MM.1S (cell line): ENCODE results near the gene ADD1.

ENCODE experiments used
- DNase-seq: peaks from one replicate; pipeline ENCODE4 v3.0.0-alpha.2; 2015
- H2AFZ ChIP-seq: fragments of 300-600 bp; sonication (generic); 2 replicates; pipeline ENCODE4 v1.6.0; 2016; ENCODE audit warnings: antibody characterized with exemption, low read length
- H3F3A ChIP-seq: fragments of 300-600 bp; sonication (generic); 2 replicates; pipeline ENCODE4 v1.6.1; 2016; ENCODE audit warnings: mild to moderate bottlenecking, antibody characterized with exemption, low read length, moderate library complexity, mixed read lengths; ENCODE audit not compliant: insufficient read depth
- H3K27ac ChIP-seq: fragments of 300-600 bp; sonication (generic); 2 replicates; pipeline ENCODE4 v1.5.1; 2016; ENCODE audit warnings: mild to moderate bottlenecking, low read length
- H3K27me3 ChIP-seq: fragments of 300-600 bp; sonication (generic); replicated peaks from 2 replicates; pipeline ENCODE4 v1.6.0; 2016; ENCODE audit warnings: low read length; ENCODE audit not compliant: insufficient read depth
- H3K36me3 ChIP-seq: fragments of 300-600 bp; sonication (generic); replicated peaks from 2 replicates; pipeline ENCODE4 v1.6.1; 2016; ENCODE audit warnings: mild to moderate bottlenecking, low read length, mixed read lengths; ENCODE audit not compliant: insufficient read depth
- H3K4me1 ChIP-seq: fragments of 300-600 bp; sonication (generic); 2 replicates; pipeline ENCODE4 v1.6.1; 2016; ENCODE audit warnings: low read length, mixed read lengths
- H3K4me2 ChIP-seq: fragments of 300-600 bp; sonication (generic); 2 replicates; pipeline ENCODE4 v1.6.0; 2016; ENCODE audit warnings: low read depth, low read length
- H3K4me3 ChIP-seq: fragments of 300-600 bp; sonication (generic); 2 replicates; pipeline ENCODE4 v1.5.1; 2016; ENCODE audit warnings: low read length, mixed read lengths
- H3K79me2 ChIP-seq: fragments of 300-600 bp; sonication (generic); 2 replicates; pipeline ENCODE4 v1.6.1; 2016; ENCODE audit warnings: mixed run types, low read length, mixed read lengths
- H3K9ac ChIP-seq: fragments of 300-600 bp; sonication (generic); 2 replicates; pipeline ENCODE4 v1.6.1; 2016; ENCODE audit warnings: low read length, mixed read lengths
- H3K9me2 ChIP-seq: fragments of 300-600 bp; sonication (generic); replicated peaks from 2 replicates; pipeline ENCODE4 v1.6.1; 2016; ENCODE audit warnings: mild to moderate bottlenecking, low read length, mixed read lengths; ENCODE audit not compliant: insufficient read depth
- H3K9me3 ChIP-seq: fragments of 300-600 bp; sonication (generic); replicated peaks from 2 replicates; pipeline ENCODE4 v1.6.1; 2016; ENCODE audit warnings: mild to moderate bottlenecking, low read length, mixed read lengths; ENCODE audit not compliant: insufficient read depth
- H4K20me1 ChIP-seq: fragments of 300-600 bp; sonication (generic); 2 replicates; pipeline ENCODE4 v1.6.1; 2016; ENCODE audit warnings: mild to moderate bottlenecking, low read length, moderate library complexity, mixed read lengths; ENCODE audit not compliant: insufficient read depth
- EZH2 ChIP-seq: fragments of 300-600 bp; sonication (generic); optimal IDR thresholded peaks from 2 replicates; pipeline ENCODE3; 2017; ENCODE audit warnings: low read depth, mild to moderate bottlenecking, antibody characterized with exemption, low read length, mixed read lengths
- EZH2phosphoT487 ChIP-seq: fragments of 300-600 bp; sonication (generic); IDR thresholded peaks from 2 replicates; pipeline ENCODE4 v1.6.1; 2018; ENCODE audit warnings: antibody characterized with exemption, low read length
- TF ChIP-seq, protein P1 (sequence below): fragments of 300-600 bp; sonication (generic); IDR thresholded peaks from 2 replicates; pipeline ENCODE4 v1.5.1; 2016; ENCODE audit warnings: antibody characterized with exemption, low read length, mixed read lengths

ADD1 gene

DNA sequence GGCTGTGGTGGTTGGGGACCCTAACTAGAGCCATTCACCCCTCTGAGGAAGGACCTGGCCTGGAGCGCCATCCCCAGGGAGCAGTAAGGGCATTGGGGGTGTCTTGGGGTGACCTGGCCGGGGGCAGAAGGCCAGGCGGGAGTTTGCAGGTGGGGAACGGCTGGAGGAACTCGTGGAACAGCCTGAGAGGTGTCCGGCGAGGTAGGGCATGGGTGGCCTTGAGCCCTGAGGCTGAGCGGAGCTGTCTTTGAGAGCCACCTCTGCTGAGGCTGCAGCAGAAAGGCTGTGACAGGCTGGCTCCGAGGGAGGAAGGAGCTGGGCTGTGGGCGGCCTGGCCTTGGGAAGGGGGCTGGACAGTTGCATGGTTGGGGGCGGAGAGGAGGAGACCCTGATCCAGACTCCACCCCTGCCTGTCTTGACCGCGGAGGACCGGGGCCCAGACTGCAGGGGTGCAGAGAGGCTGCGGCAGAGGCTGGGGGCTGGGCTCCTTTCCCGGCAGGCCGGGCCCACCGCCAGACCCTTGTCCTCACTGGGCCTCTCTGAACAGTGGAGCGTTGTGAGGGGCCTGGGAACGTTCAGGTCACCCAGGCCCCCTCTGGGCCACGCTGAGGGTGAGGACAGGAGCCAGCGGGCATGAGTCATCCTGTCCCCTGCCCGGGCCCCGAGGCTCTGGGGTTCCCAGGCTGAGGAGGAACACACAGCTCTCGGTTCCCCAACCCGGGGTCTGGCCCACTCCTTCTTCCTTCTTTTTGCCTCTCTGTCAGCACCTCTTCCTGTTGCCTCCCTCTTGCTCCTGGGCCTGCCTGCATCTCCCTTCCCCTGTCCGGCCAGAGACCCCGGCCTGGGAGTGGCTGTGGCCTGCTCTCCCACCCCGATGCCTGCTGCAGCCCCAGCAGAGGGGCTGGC lies 42.7 kb upstream of the ADD1 start:
- H3K4me1 ChIP-seq = 0 out of 2 replicates have a peak, but pooled peaks cover 8% of the 10 kb centered on the region

DNA sequence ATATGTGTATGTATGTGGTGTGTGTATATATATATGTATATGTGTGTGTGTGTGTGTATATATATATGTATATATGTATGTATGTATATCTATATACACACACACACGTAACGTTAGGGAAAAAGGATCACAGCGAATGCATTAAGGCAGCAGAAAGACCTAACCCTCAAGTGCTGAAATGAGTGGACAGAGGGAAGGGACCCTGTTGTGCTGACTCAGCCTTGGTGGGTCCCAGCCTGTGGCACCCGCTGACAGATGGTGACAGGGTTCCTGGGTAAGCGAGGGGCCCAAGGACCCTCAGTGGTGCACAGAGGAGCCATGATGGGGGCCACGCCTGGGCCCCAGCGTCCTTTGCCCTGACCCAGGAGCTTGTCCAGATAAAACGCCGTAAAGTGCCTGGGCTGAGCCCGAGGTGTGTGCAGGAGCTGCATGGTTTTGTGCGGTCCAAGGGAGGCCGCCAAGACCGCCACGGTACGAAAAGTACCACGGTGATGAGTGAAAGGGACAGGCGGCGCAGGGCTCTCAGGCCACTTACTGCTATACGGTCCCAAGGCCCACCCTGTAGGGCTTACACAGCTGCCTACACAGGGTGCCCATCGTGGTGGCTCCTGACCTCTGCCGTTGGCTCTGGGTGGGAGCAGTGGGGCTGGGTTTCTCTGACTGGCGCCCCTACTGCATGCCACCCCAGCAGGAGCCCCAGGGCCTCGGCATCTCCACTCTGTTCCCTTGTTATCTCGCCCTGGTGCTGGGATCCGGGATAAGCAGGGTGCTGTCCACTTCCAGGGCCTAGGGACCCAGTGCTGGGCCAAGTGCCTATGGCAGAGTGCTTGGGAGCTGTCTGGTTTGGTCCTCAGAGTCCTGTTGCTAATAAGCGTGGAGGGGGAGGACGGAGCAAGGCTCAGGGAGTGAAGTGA lies 40.8 kb upstream of the ADD1 start:
- H3K27ac ChIP-seq = no peak overlapping the region
- DNase-seq = no peak
- H3K9me3 ChIP-seq = no peaks in the 10 kb centered on the region
- H2AFZ ChIP-seq = no peak overlapping the region
- 0 out of 2 replicates have a peak, but pooled peaks cover 8% of the 10 kb centered on the region for H3K4me1 ChIP-seq
- no peak overlapping the region for H3K4me3 ChIP-seq
- no peaks in the 10 kb centered on the region for H3K79me2 ChIP-seq
- H3K4me2 ChIP-seq = no peak overlapping the region
- no peaks in the 10 kb centered on the region for H3F3A ChIP-seq
- H3K27me3 ChIP-seq = no peaks in the 10 kb centered on the region
- H3K9me2 ChIP-seq = no peaks in the 10 kb centered on the region
- no peak overlapping the region for H3K9ac ChIP-seq
- H4K20me1 ChIP-seq = no peaks in the 10 kb centered on the region
- H3K36me3 ChIP-seq = no peaks in the 10 kb centered on the region
- TF ChIP-seq, protein P1, sequence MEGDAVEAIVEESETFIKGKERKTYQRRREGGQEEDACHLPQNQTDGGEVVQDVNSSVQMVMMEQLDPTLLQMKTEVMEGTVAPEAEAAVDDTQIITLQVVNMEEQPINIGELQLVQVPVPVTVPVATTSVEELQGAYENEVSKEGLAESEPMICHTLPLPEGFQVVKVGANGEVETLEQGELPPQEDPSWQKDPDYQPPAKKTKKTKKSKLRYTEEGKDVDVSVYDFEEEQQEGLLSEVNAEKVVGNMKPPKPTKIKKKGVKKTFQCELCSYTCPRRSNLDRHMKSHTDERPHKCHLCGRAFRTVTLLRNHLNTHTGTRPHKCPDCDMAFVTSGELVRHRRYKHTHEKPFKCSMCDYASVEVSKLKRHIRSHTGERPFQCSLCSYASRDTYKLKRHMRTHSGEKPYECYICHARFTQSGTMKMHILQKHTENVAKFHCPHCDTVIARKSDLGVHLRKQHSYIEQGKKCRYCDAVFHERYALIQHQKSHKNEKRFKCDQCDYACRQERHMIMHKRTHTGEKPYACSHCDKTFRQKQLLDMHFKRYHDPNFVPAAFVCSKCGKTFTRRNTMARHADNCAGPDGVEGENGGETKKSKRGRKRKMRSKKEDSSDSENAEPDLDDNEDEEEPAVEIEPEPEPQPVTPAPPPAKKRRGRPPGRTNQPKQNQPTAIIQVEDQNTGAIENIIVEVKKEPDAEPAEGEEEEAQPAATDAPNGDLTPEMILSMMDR = no peak
- TF ChIP-seq EZH2 (no peak), EZH2phosphoT487 (no peak)

More for the DNA sequence above, 42.7 kb upstream of the ADD1 start:
- H3K36me3 ChIP-seq = no peaks in the 10 kb centered on the region
- H3K27me3 ChIP-seq = no peaks in the 10 kb centered on the region
- H4K20me1 ChIP-seq = no peaks in the 10 kb centered on the region
- H3K9ac ChIP-seq = no peak overlapping the region
- TF ChIP-seq EZH2 = no peak
- no peak for TF ChIP-seq EZH2phosphoT487
- TF ChIP-seq, protein P1 = no peak
- no peaks in the 10 kb centered on the region for H3K9me2 ChIP-seq
- H3K79me2 ChIP-seq = no peaks in the 10 kb centered on the region
- no peaks in the 10 kb centered on the region for H3F3A ChIP-seq
- DNase-seq = no peak
- no peak overlapping the region for H3K27ac ChIP-seq
- H2AFZ ChIP-seq = no peak overlapping the region
- no peak overlapping the region for H3K4me2 ChIP-seq
- no peak overlapping the region for H3K4me3 ChIP-seq
- H3K9me3 ChIP-seq = no peaks in the 10 kb centered on the region

DNA sequence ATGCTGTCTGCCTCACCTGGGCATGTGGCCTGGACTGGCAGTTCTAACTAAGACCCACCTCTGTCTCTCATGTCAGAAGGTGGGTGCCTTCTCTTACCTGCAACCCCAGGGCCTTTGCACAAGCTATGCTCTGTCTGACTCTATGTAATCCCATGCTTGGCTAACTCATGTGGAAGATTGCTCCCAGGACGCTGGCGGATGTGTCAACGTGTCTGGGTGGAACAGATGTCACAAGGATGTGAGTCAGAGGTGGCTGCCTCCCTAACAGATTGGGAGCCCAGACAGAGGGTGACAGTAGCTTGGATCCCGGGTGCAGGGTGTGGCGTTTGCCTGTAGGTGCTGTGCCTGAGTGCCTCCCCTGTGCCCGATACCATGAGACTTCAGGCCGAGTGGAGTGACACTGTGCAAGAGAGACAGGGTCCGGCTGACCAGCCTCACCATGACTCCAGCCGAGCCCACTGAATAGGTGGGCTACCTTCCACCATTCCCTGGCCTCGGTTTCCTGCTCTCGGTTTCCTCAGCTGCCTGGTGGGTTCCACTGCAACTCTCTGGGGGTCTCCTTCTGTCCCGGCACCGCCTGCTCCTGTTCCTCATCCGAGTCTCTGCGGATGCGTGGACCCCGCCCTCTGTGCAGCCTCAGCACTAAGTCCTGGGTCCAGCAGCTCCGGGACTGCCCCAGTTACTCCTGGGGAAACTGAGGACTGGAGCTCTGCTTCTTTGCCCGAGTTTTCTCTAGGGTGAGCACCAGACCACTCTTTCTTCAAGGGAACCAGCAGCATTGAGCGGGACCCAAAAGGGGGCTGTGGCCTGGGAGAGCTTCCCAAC lies 39.8 kb upstream of the ADD1 start:
- no peak overlapping the region for H3K4me3 ChIP-seq
- no peaks in the 10 kb centered on the region for H3K27me3 ChIP-seq
- TF ChIP-seq, protein P1 = no peak
- no peak for TF ChIP-seq EZH2
- TF ChIP-seq EZH2phosphoT487 = no peak
- H2AFZ ChIP-seq = no peak overlapping the region
- DNase-seq = no peak
- H4K20me1 ChIP-seq = no peaks in the 10 kb centered on the region
- no peak overlapping the region for H3K4me2 ChIP-seq
- no peaks in the 10 kb centered on the region for H3K79me2 ChIP-seq
- H3F3A ChIP-seq = no peaks in the 10 kb centered on the region
- H3K27ac ChIP-seq = no peak overlapping the region
- H3K9me3 ChIP-seq = no peaks in the 10 kb centered on the region
- H3K9ac ChIP-seq = no peak overlapping the region
- H3K36me3 ChIP-seq = no peaks in the 10 kb centered on the region
- H3K9me2 ChIP-seq = no peaks in the 10 kb centered on the region
- no peaks in the 10 kb centered on the region for H3K4me1 ChIP-seq
